NB4 (cell line): Measurements from ENCODE around the gene JMJD6.
A peak's percentile ranks its signal among the peaks of the same experiment; 100 is the strongest.
"Not testable (repeated sequence)": the region's sequence is repeated elsewhere in the genome, so short reads cannot be mapped to it uniquely, and the experiment has no call there.

Experiments used
- DNase-seq: peaks from one replicate; pipeline ENCODE4 v3.0.0; 2010; ENCODE audit warnings: low read depth
- H3K4me3 ChIP-seq: one replicate; pipeline ENCODE4 v1.5.1; 2011; ENCODE audit warnings: mild to moderate bottlenecking, low read depth, low read length, moderate library complexity
- MYC ChIP-seq: IDR thresholded peaks from 2 replicates; pipeline ENCODE4 v1.6.1; 2011; ENCODE audit warnings: low read depth, low read length
- POLR2A ChIP-seq: IDR thresholded peaks from 2 replicates; pipeline ENCODE4 v1.6.1; 2011; ENCODE audit warnings: mild to moderate bottlenecking; ENCODE audit not compliant: insufficient read length; ENCODE audit errors: extremely low read depth
- TF ChIP-seq, protein P1 (sequence below): IDR thresholded peaks from one replicate; pipeline ENCODE4 v1.5.1; 2012; ENCODE audit warnings: low read depth, low read length
- TF ChIP-seq, protein P2 (sequence below): IDR thresholded peaks from 2 replicates; pipeline ENCODE4 v1.6.1; 2011; ENCODE audit warnings: low read depth, low read length

JMJD6 gene

DNA sequence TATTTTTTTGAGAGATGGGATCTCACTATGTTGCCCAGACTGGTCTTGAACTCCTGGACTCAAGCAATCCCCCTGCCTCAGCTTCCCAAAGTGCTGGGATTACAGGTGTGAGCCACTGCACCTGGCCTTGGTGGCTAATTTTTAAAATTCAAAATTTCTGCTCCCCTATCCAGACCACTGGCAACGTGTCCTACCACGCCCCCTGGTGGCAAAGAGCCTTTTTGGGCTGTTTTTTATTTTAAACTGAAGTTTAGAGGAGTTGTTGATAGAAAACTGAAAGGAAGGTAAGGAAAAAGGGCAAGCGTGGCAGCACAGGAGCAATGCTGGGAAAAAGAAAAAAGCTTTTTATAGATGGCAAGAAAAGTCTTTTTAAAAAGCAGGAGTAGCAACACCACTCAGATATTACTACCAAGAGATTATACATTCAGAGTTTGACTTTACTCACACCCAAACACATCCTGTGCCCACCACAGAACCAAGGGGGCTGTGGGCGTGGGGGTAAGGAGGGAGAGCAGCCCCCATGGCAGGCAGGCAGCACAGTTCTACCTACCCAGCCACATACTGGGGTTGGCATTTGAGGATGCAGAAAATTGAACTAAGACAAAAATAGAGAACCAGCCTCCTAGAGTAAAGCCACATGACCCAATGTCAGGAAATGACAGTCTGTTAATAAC, 11.4 kb downstream of the JMJD6 start:
- peak; percentile 58 for DNase-seq
- H3K4me3 ChIP-seq, result no peak overlapping the region
- no peak for TF ChIP-seq POLR2A
- TF ChIP-seq, protein P1, sequence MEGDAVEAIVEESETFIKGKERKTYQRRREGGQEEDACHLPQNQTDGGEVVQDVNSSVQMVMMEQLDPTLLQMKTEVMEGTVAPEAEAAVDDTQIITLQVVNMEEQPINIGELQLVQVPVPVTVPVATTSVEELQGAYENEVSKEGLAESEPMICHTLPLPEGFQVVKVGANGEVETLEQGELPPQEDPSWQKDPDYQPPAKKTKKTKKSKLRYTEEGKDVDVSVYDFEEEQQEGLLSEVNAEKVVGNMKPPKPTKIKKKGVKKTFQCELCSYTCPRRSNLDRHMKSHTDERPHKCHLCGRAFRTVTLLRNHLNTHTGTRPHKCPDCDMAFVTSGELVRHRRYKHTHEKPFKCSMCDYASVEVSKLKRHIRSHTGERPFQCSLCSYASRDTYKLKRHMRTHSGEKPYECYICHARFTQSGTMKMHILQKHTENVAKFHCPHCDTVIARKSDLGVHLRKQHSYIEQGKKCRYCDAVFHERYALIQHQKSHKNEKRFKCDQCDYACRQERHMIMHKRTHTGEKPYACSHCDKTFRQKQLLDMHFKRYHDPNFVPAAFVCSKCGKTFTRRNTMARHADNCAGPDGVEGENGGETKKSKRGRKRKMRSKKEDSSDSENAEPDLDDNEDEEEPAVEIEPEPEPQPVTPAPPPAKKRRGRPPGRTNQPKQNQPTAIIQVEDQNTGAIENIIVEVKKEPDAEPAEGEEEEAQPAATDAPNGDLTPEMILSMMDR, result peak; percentile 68

DNA sequence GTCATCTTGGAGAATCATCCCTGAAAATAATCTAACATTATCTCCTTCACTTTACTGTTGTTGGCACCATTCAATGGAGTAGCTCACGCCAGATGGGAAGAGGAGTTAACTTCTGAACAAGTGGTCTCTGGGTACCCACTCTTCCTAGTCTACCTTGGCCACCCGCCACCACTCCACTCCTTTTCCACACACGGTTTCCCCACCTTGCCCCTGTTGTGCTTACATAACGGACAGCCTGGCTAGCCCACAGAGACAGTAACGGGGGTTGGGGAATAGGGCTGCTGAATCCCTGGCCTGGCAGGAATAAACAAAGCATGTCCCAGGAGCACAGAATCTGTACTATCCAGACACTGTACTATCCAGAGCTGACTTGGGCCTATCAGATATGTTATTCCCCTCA, 12.1 kb downstream of the JMJD6 start:
- no peak for DNase-seq
- TF ChIP-seq, protein P2, sequence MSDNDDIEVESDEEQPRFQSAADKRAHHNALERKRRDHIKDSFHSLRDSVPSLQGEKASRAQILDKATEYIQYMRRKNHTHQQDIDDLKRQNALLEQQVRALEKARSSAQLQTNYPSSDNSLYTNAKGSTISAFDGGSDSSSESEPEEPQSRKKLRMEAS, result no peak
- TF ChIP-seq MYC, result no peak
- TF ChIP-seq POLR2A, result no peak
- TF ChIP-seq, protein P1, result no peak
- H3K4me3 ChIP-seq, result no peak overlapping the region

DNA sequence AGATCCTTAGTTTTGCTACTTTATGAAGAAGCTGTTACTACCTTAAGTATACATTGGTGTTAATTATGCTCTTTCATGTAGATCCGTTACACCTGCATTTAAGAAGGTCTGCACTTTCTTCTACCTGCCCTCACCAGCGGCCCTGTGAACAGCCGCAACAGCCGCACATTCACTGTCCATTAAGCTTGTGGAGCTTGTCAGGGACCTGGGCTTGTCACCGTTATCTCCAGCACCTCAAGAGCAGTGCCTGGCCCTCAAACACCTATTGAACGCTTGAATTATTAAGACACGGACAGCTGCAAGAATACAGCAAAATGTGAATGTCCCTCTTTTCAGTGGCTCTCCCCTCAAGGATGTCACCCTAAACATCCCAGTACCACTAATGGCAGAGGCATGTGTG, 12.6 kb downstream of the JMJD6 start:
- no peak for DNase-seq
- no peak overlapping the region for H3K4me3 ChIP-seq
- TF ChIP-seq MYC, result no peak
- TF ChIP-seq, protein P1, result no peak
- TF ChIP-seq POLR2A, result no peak
- TF ChIP-seq, protein P2, result no peak

DNA sequence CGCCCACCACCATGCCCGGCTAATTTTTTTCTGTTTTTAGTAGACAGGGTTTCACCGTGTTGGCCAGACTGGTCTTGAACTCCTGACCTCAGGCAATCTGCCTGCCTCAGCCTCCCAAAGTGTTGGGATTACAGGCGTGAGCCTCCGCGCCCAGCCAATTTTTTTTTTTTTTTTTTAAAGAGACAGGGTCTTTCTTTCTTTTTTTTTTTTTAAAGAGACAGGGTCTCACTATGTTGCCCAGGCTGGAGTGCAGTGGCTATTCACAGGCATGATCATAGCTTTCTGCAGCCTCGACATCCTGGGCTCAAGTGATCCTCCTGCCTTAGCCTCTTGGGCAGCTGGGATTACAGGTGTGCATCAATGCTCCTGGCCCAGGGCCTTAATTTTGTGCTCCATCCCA, 14.1 kb downstream of the JMJD6 start:
- not testable (repeated sequence) for DNase-seq, H3K4me3 ChIP-seq

DNA sequence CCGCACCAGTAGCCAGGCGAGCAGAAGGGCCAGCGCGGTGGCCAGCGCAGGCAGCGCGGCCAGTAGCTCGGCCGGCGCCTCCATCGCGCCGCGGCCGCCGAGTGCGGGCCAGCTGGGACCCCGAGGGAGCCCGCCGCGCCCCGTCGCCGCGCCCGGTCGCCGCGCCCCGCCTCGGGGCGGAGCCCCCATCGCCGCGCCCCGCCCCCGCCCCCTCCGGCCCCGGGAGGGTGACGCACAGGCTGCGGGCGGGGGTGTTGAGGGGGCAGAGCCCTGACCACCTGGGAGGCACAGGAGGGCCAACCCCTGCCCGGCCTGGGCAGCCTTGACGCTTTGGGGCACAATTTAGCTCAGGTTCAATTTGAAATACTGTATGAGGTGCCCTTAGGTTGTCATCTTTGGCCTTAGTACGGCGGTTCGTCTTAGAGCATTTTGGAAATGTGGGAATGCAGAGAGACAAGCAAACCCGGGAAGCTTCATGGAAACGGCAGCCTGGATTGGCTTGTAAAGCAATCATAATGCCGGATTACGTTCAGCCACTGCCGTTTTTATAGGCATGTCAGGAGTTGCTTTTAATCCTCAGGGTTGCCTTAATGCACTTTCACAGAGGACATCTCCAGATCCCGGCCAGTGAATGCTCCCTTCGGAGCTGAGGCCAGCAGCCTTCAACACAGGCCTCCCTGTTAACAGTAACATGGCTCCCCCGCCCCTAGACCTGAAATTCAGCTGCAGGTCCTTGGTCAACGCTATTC, 15.4 kb downstream of the JMJD6 start, which contains the start of gene MXRA7:
MXRA7 (minus strand) TSS at position 103 of the 749 bp plus-strand sequence; CDS start at position 84, 19 bp downstream.
- DNase-seq, result peak; percentile 65
- no peak for TF ChIP-seq MYC
- TF ChIP-seq, protein P2, result no peak
- TF ChIP-seq, protein P1, result no peak
- TF ChIP-seq POLR2A, result no peak
- H3K4me3 ChIP-seq, result peak within 1 kb of the TSS; percentile 40

DNA sequence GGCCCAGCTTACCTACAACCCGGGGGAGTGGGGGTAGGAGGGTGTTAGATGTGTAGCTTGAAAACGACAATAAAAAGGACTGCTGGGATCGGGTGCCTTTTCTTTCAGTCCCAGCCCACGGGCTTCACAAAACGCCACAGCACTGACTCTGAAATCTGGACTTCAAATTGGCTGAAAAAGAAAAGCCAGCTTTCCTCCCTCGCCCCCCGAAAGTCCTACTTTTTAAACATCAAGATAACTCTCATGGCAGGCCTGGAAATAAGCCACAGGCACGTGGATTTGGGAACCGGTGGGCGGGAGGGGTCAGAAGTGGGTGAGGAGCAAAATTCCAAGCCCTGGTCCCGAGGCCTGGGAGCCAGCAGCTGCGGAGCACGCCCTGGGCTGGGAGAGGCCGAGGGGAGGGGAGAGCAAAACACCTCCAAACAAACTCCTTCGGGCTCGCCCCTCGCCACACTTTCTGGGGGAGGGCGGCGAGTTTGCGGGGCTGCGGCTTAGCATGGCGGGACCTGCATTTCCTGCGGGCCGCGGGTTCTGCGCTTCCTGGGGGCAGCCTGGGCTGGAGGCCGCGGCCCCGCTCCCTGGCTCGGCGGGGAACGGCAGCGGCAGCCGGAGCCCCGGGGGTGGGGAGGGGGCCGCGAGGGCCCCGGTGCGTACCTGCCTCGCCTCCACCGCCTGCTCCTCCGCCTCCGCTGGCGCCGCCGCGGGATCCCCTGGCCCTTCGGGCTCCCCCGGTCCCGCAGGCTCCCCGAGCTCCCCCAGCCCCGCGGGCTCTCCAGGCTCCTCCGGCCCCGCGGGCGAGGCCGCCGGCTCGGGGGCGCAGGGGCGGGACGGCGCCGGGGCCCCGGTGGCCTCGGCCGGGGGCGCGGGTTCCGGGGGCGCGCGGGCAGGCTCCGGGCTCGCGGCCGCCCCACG, 16.2 kb downstream of the JMJD6 start:
- peak overlapping the region; percentile 40 for H3K4me3 ChIP-seq
- DNase-seq, result peak; percentile 30
